Activated CD4-positive, alpha-beta T cell treated with anti-CD3 and anti-CD28 coated beads, Interleukin-2, amount 10 ng/mL, durations not matched to agents 24 days and 14 days (primary cell): ENCODE data around the gene OTOG. TPM values are rescaled to one million over a fixed set of nuclear protein-coding genes. Genes with fewer than 3 reads are reported as not detected.
"Not testable (repeated sequence)": the region's sequence is repeated elsewhere in the genome, so short reads cannot be mapped to it uniquely, and the experiment has no call there.

Experiments
- DNase-seq: peaks from one replicate; pipeline ENCODE4 v3.0.0; 2022
- H3K27ac Mint-ChIP-seq: one replicate; pipeline ENCODE4 v1.8.0; 2022; ENCODE audit warnings: mild to moderate bottlenecking, mixed read lengths
- H3K27me3 Mint-ChIP-seq: one replicate; pipeline ENCODE4 v1.8.0; 2022; ENCODE audit warnings: mixed read lengths
- H3K36me3 Mint-ChIP-seq: one replicate; pipeline ENCODE4 v1.8.0; 2022; ENCODE audit warnings: low read depth, mild to moderate bottlenecking, mixed read lengths
- H3K4me1 Mint-ChIP-seq: one replicate; pipeline ENCODE4 v1.8.0; 2021; ENCODE audit warnings: mixed read lengths
- H3K4me3 Mint-ChIP-seq: one replicate; pipeline ENCODE4 v1.8.0; 2022; ENCODE audit warnings: mild to moderate bottlenecking, moderate library complexity, mixed read lengths
- H3K9me3 Mint-ChIP-seq: one replicate; pipeline ENCODE4 v1.8.0; 2021; ENCODE audit warnings: mixed read lengths
- intact Hi-C: fragments of 100-400 bp; cut with micrococcal nuclease; formaldehyde crosslinking; loops from one replicate; pipeline ENCODE4 v1.15.1; 2023
- total RNA-seq: library from RNA; stranded (reverse); gene quantifications from 2 replicates; pipeline ENCODE4 v1.2.3, GENCODE V29; 2022

OTOG gene
- total RNA-seq, 1 donor from 2014 or later: not detected

DNA sequence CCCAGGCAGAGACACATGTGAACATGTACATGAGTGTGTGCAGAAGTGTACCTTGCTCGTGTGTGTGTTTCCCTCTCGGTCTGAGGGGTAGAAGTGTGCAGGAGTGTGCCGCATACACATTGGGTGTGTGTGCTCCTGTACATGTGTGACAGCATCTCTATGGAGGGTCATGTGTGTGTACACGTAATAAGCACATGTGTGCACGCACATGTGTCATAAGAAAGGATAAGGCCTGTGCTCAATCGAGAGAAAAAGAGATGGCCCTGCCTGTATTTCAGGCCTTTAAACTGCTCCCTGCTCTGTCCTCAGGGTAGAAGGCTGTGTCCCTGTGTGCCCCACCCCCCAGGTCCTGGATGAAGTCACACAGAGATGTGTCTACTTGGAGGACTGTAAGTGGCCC is 61.8 kb downstream of the OTOG start:
- Mint-ChIP-seq H3K4me3 (no peak overlapping the region), H3K36me3 (no peaks in the 10 kb centered on the region), H3K27ac (no peak overlapping the region), H3K27me3 (no peaks in the 10 kb centered on the region), H3K4me1 (no peaks in the 10 kb centered on the region), H3K9me3 (no peaks in the 10 kb centered on the region)
- DNase-seq: peak; percentile 45
- intact Hi-C loops: no loop called here

DNA sequence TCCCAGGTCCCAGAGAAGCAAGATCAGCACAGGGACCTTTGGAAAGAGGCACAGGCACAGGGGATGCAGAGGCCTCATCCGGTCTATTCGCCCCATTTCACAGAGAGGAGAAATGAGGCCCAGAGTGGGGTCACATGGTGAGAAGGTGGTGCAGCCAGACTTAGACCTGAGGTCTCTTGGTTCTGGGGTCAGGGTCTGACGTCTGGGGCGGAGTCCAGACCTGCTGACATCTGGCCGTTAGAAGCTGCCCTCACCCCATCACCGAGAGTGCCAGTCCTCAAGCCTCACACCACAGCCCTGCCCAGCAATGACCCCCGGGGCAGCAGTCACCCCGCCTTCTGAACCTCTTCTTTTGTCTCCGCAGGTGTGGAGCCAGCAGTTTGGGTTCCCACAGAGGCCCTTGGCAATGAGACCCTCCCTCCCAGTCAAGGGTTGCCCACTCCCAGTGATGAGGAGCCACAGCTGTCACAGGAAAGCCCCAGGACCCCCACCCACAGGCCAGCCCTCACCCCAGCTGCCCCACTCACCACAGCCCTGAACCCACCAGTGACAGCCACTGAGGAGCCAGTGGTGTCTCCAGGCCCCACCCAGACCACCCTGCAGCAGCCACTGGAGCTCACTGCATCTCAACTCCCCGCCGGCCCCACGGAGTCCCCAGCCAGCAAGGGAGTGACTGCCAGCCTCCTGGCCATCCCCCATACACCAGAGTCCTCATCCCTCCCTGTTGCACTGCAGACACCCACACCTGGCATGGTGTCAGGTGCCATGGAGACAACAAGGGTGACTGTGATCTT is 62.4 kb downstream of the OTOG start:
- intact Hi-C loops: no loop called here
- H3K4me1 Mint-ChIP-seq: no peaks in the 10 kb centered on the region
- no peaks in the 10 kb centered on the region for H3K36me3 Mint-ChIP-seq
- no peaks in the 10 kb centered on the region for H3K9me3 Mint-ChIP-seq
- no peak overlapping the region for H3K27ac Mint-ChIP-seq
- DNase-seq: peak; percentile 49
- H3K4me3 Mint-ChIP-seq: no peak overlapping the region
- H3K27me3 Mint-ChIP-seq: peaks cover 2% of the 10 kb centered on the region

DNA sequence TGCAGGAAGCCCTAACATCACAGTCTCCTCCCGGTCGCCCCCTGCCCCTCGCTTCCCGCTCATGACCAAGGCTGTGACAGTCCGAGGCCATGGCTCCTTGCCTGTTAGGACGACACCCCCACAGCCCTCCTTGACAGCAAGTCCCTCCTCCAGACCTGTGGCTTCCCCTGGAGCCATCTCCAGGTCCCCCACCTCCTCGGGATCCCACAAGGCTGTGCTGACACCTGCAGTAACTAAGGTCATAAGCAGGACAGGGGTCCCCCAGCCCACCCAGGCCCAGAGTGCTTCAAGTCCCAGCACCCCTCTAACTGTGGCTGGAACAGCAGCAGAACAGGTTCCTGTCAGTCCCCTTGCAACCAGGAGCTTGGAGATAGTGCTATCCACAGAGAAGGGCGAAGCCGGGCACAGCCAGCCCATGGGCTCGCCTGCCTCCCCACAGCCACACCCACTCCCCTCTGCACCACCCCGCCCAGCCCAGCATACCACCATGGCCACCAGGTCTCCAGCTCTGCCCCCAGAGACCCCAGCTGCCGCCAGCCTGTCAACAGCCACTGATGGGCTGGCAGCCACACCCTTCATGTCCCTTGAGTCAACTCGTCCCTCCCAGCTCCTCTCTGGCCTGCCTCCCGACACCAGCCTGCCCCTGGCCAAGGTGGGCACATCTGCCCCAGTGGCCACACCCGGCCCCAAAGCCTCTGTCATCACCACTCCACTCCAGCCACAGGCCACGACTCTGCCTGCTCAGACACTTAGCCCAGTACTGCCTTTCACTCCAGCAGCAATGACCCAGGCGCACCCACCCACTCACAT is 63.2 kb downstream of the OTOG start:
- Mint-ChIP-seq H3K4me1 (no peaks in the 10 kb centered on the region), H3K9me3 (no peaks in the 10 kb centered on the region), H3K36me3 (no peaks in the 10 kb centered on the region), H3K27me3 (peaks cover 4% of the 10 kb centered on the region), H3K4me3 (no peak overlapping the region), H3K27ac (no peak overlapping the region)
- DNase-seq: peak; percentile 52
- intact Hi-C loops: no loop called here

DNA sequence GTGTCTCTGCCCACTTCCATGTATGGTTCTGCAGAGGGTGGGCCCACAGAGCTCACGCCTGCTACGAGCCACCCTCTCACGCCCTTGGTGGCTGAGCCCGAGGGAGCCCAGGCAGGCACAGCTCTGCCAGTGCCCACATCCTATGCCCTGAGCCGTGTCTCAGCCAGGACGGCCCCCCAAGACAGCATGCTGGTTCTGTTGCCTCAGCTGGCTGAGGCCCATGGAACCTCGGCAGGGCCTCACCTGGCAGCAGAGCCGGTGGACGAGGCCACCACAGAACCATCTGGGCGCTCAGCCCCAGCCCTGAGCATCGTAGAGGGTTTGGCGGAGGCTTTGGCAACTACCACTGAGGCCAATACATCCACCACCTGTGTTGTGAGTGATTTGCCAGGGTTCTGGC is 64.0 kb downstream of the OTOG start:
- Mint-ChIP-seq H3K36me3 (no peaks in the 10 kb centered on the region), H3K27ac (no peak overlapping the region), H3K9me3 (no peaks in the 10 kb centered on the region), H3K4me3 (no peak overlapping the region), H3K27me3 (peaks cover 4% of the 10 kb centered on the region), H3K4me1 (no peaks in the 10 kb centered on the region)
- DNase-seq: peak; percentile 33
- intact Hi-C loops: no loop called here

DNA sequence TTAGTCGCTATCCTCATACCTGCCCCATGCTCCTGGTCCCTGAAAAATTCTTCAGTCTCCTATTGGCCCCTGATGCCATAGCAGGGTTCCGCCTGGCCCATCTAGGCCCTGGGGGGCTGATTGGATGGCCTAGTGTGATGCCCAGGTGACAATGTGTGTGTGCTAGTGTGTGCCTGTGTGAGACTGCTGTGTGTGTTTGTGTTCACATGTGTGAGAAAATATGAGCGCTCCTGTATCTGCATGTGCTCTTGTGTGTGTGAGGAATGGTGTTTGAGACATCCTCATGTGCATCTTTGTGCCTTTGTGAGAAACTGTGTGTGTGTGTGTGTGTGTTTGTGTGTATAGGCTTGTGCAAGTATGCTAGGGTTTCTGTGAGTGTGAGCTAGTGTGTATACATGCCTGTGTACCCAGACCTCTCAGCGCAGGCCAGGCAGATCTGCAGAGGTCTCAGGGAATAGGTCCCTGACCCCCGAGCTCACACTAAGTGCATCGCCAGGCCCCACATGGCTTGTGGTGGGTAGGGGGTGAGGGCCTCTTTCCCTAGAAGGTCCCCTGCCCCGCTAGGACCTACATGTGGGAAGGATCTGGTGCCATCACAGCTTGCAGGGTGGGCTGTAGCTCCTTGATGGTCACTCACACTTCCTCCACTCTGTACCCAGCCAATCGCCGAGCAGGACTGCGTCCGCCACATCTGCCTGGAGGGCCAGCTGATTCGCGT is 64.6 kb downstream of the OTOG start:
- Mint-ChIP-seq H3K27ac (no peak overlapping the region), H3K27me3 (peaks cover 8% of the 10 kb centered on the region), H3K9me3 (no peaks in the 10 kb centered on the region), H3K36me3 (no peaks in the 10 kb centered on the region), H3K4me3 (no peak overlapping the region), H3K4me1 (no peaks in the 10 kb centered on the region)
- peak; percentile 42 for DNase-seq
- intact Hi-C loops: no loop called here

DNA sequence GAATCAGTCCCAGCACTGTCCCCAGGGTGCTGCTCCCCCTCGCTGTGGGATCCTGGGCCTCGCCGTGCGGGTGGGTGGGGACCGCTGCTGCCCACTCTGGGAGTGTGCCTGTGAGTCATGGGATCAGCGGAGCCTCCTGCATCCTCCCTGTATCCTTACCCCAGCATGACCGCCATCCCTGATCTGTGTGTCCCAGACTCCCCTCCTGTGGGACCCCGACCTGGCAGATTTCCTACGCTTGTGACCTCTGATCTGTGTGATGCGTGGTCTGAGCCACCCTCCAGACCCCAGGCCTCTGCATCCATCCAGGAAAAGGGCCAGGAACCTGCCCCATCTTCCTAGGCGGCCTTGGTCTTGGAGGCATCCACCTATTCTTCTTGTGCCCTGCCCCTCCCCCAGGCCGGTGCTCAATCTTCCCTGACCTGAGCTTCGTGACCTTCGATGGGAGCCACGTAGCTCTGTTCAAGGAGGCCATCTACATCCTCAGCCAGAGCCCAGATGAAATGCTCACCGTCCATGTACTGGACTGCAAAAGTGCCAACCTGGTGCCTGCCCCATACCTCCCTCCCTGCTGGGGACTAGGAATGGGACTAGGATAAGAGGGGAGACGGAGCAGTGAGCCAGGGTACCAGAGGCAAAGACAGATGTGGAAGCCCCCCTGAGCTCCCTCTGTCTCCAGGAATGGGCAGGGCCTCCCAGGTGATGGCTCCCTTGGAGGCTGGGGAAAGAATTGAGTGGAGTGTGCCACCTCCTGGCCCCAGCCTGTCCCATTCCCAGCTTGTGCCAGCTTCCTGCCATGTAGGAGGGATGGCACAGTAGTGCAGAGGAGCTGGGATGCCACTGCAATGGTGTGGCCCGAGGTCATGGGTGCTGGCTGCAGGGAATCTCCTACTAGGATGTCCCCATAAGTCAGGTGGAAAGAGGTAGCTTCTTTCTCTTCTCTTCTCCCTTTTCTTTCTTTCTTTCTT is 65.4 kb downstream of the OTOG start:
- Mint-ChIP-seq H3K4me3 (no peak overlapping the region), H3K4me1 (no peaks in the 10 kb centered on the region), H3K27ac (no peak overlapping the region), H3K9me3 (no peaks in the 10 kb centered on the region), H3K36me3 (no peaks in the 10 kb centered on the region), H3K27me3 (peaks cover 10% of the 10 kb centered on the region)
- peak; percentile 41 for DNase-seq
- intact Hi-C loops: no loop called here

DNA sequence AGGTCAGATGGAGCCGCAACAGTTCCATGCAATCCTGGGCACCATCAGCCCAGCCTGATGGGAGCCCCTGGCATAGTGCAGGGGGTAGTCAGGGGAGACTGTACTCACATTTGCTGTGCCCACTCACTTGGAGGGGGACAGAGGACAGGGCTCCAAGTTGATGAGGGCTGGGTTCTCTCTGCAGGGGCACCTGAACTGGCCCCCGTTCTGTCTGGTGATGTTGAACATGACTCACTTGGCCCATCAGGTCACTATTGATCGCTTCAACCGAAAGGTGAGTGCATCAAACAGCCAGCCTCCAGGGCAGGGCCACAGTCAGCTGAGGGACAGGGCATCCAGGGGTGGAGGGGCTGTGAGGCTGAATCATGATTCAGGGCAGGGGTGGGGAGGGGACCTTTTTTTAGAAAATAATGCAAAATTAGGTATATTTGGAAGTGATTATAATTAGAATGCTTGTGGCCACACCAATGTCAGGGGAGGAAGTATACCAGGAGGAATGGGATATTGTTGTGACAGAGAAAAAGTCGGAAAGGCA is 66.4 kb downstream of the OTOG start:
- no peaks in the 10 kb centered on the region for H3K36me3 Mint-ChIP-seq
- no peaks in the 10 kb centered on the region for H3K4me1 Mint-ChIP-seq
- peaks cover 16% of the 10 kb centered on the region for H3K27me3 Mint-ChIP-seq
- no peaks in the 10 kb centered on the region for H3K9me3 Mint-ChIP-seq
- H3K4me3 Mint-ChIP-seq: no peak overlapping the region
- no peak overlapping the region for H3K27ac Mint-ChIP-seq
- peak; percentile 51 for DNase-seq
- intact Hi-C loops: no loop called here

DNA sequence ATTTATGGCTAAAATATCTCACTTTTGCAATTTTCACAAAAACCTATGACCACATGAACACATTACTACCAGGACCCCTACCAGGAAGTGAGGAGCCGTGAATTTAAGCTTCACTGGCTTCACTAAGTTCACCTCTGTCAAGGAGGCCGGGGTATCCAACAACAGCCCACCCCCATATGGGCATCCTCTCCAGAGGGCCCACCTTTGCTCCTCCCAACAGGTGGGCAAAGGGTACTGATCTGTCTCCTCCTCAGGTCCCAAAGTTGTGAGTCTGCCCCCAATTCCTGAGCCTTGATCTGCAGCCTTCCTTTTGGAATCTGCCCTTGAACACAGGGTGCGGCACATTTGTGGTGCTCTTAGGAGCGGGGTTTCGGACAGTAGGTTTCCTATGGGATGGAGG is 66.9 kb downstream of the OTOG start:
- H3K27ac Mint-ChIP-seq: no peak overlapping the region
- H3K36me3 Mint-ChIP-seq: no peaks in the 10 kb centered on the region
- no peak overlapping the region for H3K4me3 Mint-ChIP-seq
- intact Hi-C loops: no loop called here
- H3K9me3 Mint-ChIP-seq: no peaks in the 10 kb centered on the region
- DNase-seq: peak; percentile 29
- H3K4me1 Mint-ChIP-seq: no peaks in the 10 kb centered on the region
- peaks cover 16% of the 10 kb centered on the region for H3K27me3 Mint-ChIP-seq

DNA sequence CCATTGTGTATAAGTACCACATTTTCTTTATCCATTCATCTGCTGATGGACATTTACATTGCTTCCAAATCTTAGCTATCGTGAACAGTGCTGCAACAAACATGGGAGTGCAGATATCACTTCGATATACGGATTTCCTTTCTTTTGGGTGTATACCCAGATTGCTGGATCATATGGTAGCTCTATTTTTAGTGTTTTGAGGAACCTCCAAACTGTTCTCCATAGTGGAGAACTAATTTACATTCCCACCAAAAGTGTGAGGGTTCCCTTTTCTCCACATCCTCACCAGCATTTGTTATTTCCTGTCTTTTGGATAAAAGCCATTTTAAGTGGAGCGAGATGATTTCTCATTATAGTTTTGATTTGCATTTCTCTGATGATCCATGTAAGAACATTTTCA is 75.7 kb downstream of the OTOG start:
- H3K9me3 Mint-ChIP-seq, H3K4me1 Mint-ChIP-seq, H3K36me3 Mint-ChIP-seq, intact Hi-C loops, H3K27ac Mint-ChIP-seq, H3K4me3 Mint-ChIP-seq: not testable (repeated sequence)
- DNase-seq: peak; percentile 12
- peaks cover 49% of the 10 kb centered on the region for H3K27me3 Mint-ChIP-seq

DNA sequence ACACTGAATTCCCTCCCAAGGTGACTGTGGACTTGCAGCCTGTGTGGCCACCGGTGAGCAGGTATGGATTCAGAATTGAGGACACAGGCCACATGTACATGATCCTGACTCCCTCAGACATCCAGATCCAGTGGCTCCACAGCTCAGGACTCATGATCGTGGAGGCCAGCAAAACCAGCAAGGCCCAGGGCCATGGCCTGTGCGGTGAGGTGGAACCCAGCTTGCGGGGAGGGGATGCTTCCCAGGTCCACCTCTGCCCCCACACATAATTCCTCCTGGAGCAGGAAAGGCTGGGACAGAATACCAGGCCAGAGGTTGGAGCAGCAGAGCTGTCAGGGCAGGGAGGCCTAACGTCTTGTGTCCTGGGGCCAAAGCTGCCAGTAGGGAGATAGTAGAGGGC is 82.1 kb downstream of the OTOG start:
- no peaks in the 10 kb centered on the region for H3K36me3 Mint-ChIP-seq
- peaks cover 29% of the 10 kb centered on the region for H3K27me3 Mint-ChIP-seq
- no peak overlapping the region for H3K27ac Mint-ChIP-seq
- no peaks in the 10 kb centered on the region for H3K9me3 Mint-ChIP-seq
- intact Hi-C loops: no loop called here
- DNase-seq: no peak
- H3K4me1 Mint-ChIP-seq: no peaks in the 10 kb centered on the region
- H3K4me3 Mint-ChIP-seq: no peak overlapping the region

DNA sequence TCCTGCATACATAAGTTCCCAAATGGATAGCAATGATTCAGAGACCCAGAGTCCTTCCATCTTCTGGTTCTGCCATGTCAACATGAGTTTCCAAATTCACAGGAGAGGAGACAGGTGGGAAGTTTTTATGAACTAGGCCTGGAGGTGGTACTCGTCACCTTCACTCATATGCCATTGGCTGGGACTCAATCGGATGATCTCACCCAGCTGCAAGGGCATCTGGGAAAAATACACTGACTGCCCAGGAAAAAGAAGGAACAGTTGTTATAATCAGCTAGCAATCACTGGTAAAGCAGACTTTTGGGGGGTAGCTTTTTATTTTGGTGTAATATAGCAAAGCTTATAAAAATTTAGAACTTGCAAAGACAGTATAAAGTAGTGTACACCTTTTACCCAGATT is 83.9 kb downstream of the OTOG start:
- H3K27me3 Mint-ChIP-seq: peaks cover 16% of the 10 kb centered on the region
- no peaks in the 10 kb centered on the region for H3K9me3 Mint-ChIP-seq
- no peaks in the 10 kb centered on the region for H3K36me3 Mint-ChIP-seq
- intact Hi-C loops: no loop called here
- H3K27ac Mint-ChIP-seq: no peak overlapping the region
- peak; percentile 38 for DNase-seq
- no peaks in the 10 kb centered on the region for H3K4me1 Mint-ChIP-seq
- no peak overlapping the region for H3K4me3 Mint-ChIP-seq

DNA sequence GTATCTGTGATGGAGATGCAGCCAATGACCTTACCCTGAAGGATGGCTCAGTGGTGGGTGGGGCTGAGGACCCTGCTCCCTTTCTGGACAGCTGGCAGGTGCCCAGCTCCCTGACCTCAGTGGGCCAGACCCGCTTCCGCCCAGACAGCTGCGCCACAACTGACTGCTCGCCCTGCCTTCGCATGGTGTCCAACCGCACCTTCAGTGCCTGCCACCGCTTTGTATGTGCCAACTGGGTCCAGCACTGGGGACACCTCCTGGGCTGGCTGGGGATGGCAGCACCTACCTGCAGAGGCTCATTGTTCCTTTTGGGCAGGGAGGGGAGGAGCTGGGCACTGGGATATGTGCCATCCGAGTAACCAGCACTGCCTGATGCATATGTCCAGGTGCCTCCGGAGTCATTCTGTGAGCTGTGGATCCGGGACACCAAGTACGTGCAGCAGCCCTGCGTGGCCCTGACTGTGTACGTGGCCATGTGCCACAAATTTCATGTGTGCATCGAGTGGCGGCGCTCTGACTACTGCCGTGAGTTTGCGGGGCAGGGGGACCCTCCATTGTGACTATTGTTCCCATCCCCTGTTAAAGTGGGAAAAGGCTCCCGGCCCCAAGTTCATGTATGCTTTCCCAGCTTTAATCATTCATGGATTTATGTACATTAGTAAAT is 84.8 kb downstream of the OTOG start:
- Mint-ChIP-seq H3K27me3 (peaks cover 14% of the 10 kb centered on the region), H3K27ac (no peak overlapping the region)
- intact Hi-C loops: no loop called here

More for the DNA sequence above, 84.8 kb downstream of the OTOG start:
- Mint-ChIP-seq H3K9me3 (no peaks in the 10 kb centered on the region), H3K36me3 (no peaks in the 10 kb centered on the region), H3K4me1 (no peaks in the 10 kb centered on the region), H3K4me3 (no peak overlapping the region)
- peak; percentile 47 for DNase-seq
